Transverse colon (tissue), 4 donors: ENCODE data around the gene FBXL3. TPM values are rescaled to one million over a fixed set of nuclear protein-coding genes. Genes with fewer than 3 reads are reported as not detected.

Source experiments
- DNase-seq: peaks from one replicate; pipeline ENCODE4 v3.0.0-alpha.2; 2019
- H3K27ac ChIP-seq, 4 donors: fragments of 200-600 bp; sonication (generic); 2 replicates each; pipeline ENCODE4 v1.5.1; 2016 to 2018; ENCODE audit warnings: inconsistent platforms in 4 of 4
- H3K27me3 ChIP-seq: fragments of 200-600 bp; sonication (generic); 2 replicates; pipeline ENCODE4 v1.5.1; 2017; ENCODE audit warnings: inconsistent platforms
- H3K36me3 ChIP-seq, 4 donors: fragments of 200-600 bp; sonication (generic); 2 replicates each; pipeline ENCODE4 v1.5.1; 2017 to 2019; ENCODE audit warnings: inconsistent platforms in 4 of 4
- H3K4me1 ChIP-seq, 4 donors: fragments of 200-600 bp; sonication (generic); 2 replicates each; pipeline ENCODE4 v1.5.1; 2017 to 2020; ENCODE audit warnings: inconsistent platforms in 4 of 4
- H3K4me3 ChIP-seq, 4 donors: fragments of 200-600 bp; sonication (generic); 1 replicate in 1 of 4; 2 replicates in 3 of 4; pipeline versions ENCODE4 v1.5.1 to v1.6.1; 2017 to 2019; ENCODE audit warnings: inconsistent platforms in 4 of 4
- H3K9me3 ChIP-seq, 2 donors: fragments of 200-600 bp; sonication (generic); 2 replicates each; pipeline ENCODE4 v1.5.1; 2017 to 2019; ENCODE audit warnings: inconsistent platforms in 2 of 2
- CTCF ChIP-seq, 5 experiments: fragments of 200-600 bp in 3 of 5; fragments of 450-650 bp in 2 of 5; sonication (generic) in 3 of 5; IDR thresholded peaks; 1 replicate in 2 of 5; 2 replicates in 3 of 5; pipeline ENCODE4 v1.5.1; 2016 to 2017; ENCODE audit warnings: antibody characterized with exemption in 5 of 5, inconsistent platforms in 3 of 5, mild to moderate bottlenecking in 2 of 5, moderate library complexity in 1 of 5
- EP300 ChIP-seq: sonication (generic); formaldehyde crosslinking; IDR thresholded peaks from one replicate; pipeline ENCODE4 v1.6.1; 2017; ENCODE audit warnings: antibody characterized with exemption, low read depth
- POLR2A ChIP-seq: fragments of 450-650 bp; IDR thresholded peaks from one replicate; pipeline ENCODE4 v1.6.1; 2016; ENCODE audit warnings: antibody characterized with exemption, mild to moderate bottlenecking, moderate library complexity
- POLR2AphosphoS5 ChIP-seq, 3 donors: sonication (generic); formaldehyde crosslinking; IDR thresholded peaks; one replicate each; pipeline ENCODE4 v1.6.1; 2016; ENCODE audit warnings: antibody characterized with exemption in 3 of 3
- WGBS, 2 donors: methylation state at CpG; one replicate each; pipeline ENCODE4 v1.1.5; 2018; ENCODE audit warnings: low coverage in 1 of 2; 5-methylcytosine and 5-hydroxymethylcytosine counted together
- in situ Hi-C, 4 donors: fragments of 200-750 bp; cut with MboI; loops; one replicate each; pipeline versions ENCODE4 v1.15.0 to v1.15.1; 2017; ENCODE audit warnings: low sequenced_read_pairs in 3 of 4, low pct_ligation_motif_present in 1 of 4, low pct_unique_long_range_greater_than_20kb in 1 of 4
- intact Hi-C: fragments of 100-400 bp; cut with DNase I; formaldehyde crosslinking; loops from one replicate; pipeline ENCODE4 v1.15.1; 2023; ENCODE audit warnings: low total_unique reads
- total RNA-seq, 4 donors: library from RNA; depleted of rRNA; stranded (reverse); fragments of >200 nt; gene quantifications; one replicate each; pipeline ENCODE4 v1.1.0, GENCODE V29; 2016

The FBXL3 gene
- total RNA-seq, 4 donors from 2014 or later, result 23.1 to 111 (median 88.4) TPM

GRCh38 chr13:76971851-76972829 is 54.8 kb downstream of the FBXL3 start:
- H3K36me3 ChIP-seq, result no peaks in the 10 kb centered on the region
- H3K4me3 ChIP-seq, result no peak overlapping the region
- DNase-seq, result no peak
- 61 to 67% methylated on average over 9 to 19 of the region's 19 CpGs for WGBS, 2 donors
- in situ Hi-C loops, result no loop called here
- intact Hi-C loops, result no loop called here
- TF ChIP-seq POLR2A, result no peak
- TF ChIP-seq CTCF (IDR thresholded peaks at IDR 0.05), result no peak
- no peak for TF ChIP-seq EP300
- no peak for TF ChIP-seq POLR2AphosphoS5 (IDR thresholded peaks at IDR 0.05)
- no peak overlapping the region for H3K27ac ChIP-seq
- H3K27me3 ChIP-seq, result peaks cover 6% of the 10 kb centered on the region
- H3K9me3 ChIP-seq, result no peaks in the 10 kb centered on the region
- H3K4me1 ChIP-seq, result no peaks in the 10 kb centered on the region

GRCh38 chr13:76971215-76971614 is 55.7 kb downstream of the FBXL3 start:
- Histone ChIP-seq H3K4me3 (no peak overlapping the region), H3K27ac (no peak overlapping the region), H3K9me3 (no peaks in the 10 kb centered on the region), H3K27me3 (peaks cover 6% of the 10 kb centered on the region), H3K36me3 (no peaks in the 10 kb centered on the region), H3K4me1 (no peaks in the 10 kb centered on the region)
- 41 to 71% methylated on average over 1 to 3 of the region's 3 CpGs for WGBS, 2 donors
- TF ChIP-seq POLR2AphosphoS5 (IDR thresholded peaks at IDR 0.05) (no peak), CTCF (IDR thresholded peaks at IDR 0.05) (no peak), EP300 (no peak)
- intact Hi-C loops, result no loop called here
- no peak for DNase-seq
- in situ Hi-C loops, result no loop called here

GRCh38 chr13:76969488-76970365 is 57.2 kb downstream of the FBXL3 start:
- in situ Hi-C loops, result no loop called here
- no peak overlapping the region for H3K4me3 ChIP-seq
- intact Hi-C loops, result no loop called here
- no peaks in the 10 kb centered on the region for H3K36me3 ChIP-seq
- H3K27me3 ChIP-seq, result peaks cover 6% of the 10 kb centered on the region
- H3K4me1 ChIP-seq, result peaks cover 0 to 7% (median 0%) of the 10 kb centered on the region in 4 donors
- DNase-seq, result no peak
- TF ChIP-seq POLR2AphosphoS5 (IDR thresholded peaks at IDR 0.05), result no peak
- no peak for TF ChIP-seq CTCF (IDR thresholded peaks at IDR 0.05)
- no peak for TF ChIP-seq EP300
- TF ChIP-seq POLR2A, result no peak
- WGBS, 2 donors, result 71 to 85% methylated on average over 2 to 5 of the region's 5 CpGs
- no peaks in the 10 kb centered on the region for H3K9me3 ChIP-seq
- no peak overlapping the region for H3K27ac ChIP-seq

GRCh38 chr13:76968041-76968440 is 58.9 kb downstream of the FBXL3 start:
- intact Hi-C loops, result no loop called here
- in situ Hi-C loops, result no loop called here
- no peaks in the 10 kb centered on the region for H3K9me3 ChIP-seq
- TF ChIP-seq CTCF (IDR thresholded peaks at IDR 0.05) (no peak), POLR2A (no peak), EP300 (no peak)
- no peak overlapping the region for H3K27ac ChIP-seq
- H3K36me3 ChIP-seq, result no peaks in the 10 kb centered on the region
- peaks cover 6% of the 10 kb centered on the region for H3K27me3 ChIP-seq
- H3K4me1 ChIP-seq, result peaks cover 0 to 7% (median 0%) of the 10 kb centered on the region in 4 donors
- WGBS, 2 donors, result 85% methylated on average over 6 of the region's 6 CpGs; no CpG with 5 or more reads in 1 of the 2 donors
- no peak overlapping the region for H3K4me3 ChIP-seq
- DNase-seq, result no peak
